Astrocyte (in vitro differentiated cells and primary cell): ENCODE measurements around the gene NEK10. TPM values are rescaled to one million over a fixed set of nuclear protein-coding genes. Genes with fewer than 3 reads are reported as not detected.

Source experiments
- DNase-seq: peaks from one replicate; pipeline ENCODE4 v3.0.0-alpha.2; 2010; ENCODE audit warnings: low read depth
- FAIRE-seq: peaks from 2 replicates; lab custom pipeline; 2011; peaks lifted over from hg19 to GRCh38; lab: Jason Lieb, UNC
- H2AFZ ChIP-seq: 2 replicates; pipeline ENCODE4 v1.6.0; 2012; ENCODE audit warnings: low read depth, low read length, inconsistent platforms
- H3K27ac ChIP-seq: 2 replicates; pipeline ENCODE4 v1.5.1; 2011; ENCODE audit warnings: low read depth, low read length, inconsistent platforms
- H3K27me3 ChIP-seq: 2 replicates; pipeline ENCODE4 v1.6.0; 2011; ENCODE audit warnings: low read length, inconsistent platforms; ENCODE audit not compliant: insufficient read depth
- H3K36me3 ChIP-seq: 2 replicates; pipeline ENCODE4 v1.5.1; 2011; ENCODE audit warnings: low read length, inconsistent platforms; ENCODE audit not compliant: insufficient read depth
- H3K4me1 ChIP-seq: 2 replicates; pipeline ENCODE4 v1.5.1; 2011; ENCODE audit warnings: low read length, inconsistent platforms; ENCODE audit not compliant: insufficient read depth
- H3K4me2 ChIP-seq: 2 replicates; pipeline ENCODE4 v1.6.0; 2012; ENCODE audit warnings: low read length, inconsistent platforms
- H3K4me3 ChIP-seq: 2 replicates; pipeline ENCODE4 v1.5.1; 2011; ENCODE audit warnings: low read depth, mild to moderate bottlenecking, low read length, inconsistent platforms; ENCODE audit not compliant: insufficient read depth
- H3K79me2 ChIP-seq: 2 replicates; pipeline ENCODE4 v1.6.0; 2012; ENCODE audit warnings: mild to moderate bottlenecking, low read length, inconsistent platforms; ENCODE audit not compliant: insufficient read depth
- H3K9ac ChIP-seq: 2 replicates; pipeline ENCODE4 v1.6.0; 2012; ENCODE audit warnings: mild to moderate bottlenecking, low read length, inconsistent platforms
- H3K9me3 ChIP-seq: 2 replicates; pipeline ENCODE4 v1.5.1; 2012; ENCODE audit warnings: low read depth, mild to moderate bottlenecking, low read length, inconsistent platforms; ENCODE audit not compliant: insufficient read depth
- H4K20me1 ChIP-seq: 2 replicates; pipeline ENCODE4 v1.6.0; 2012; ENCODE audit warnings: low read length, inconsistent platforms; ENCODE audit not compliant: insufficient read depth
- H3K27ac Mint-ChIP-seq: one replicate; pipeline ENCODE4 v1.8.0; 2021; ENCODE audit warnings: mild to moderate bottlenecking, mixed read lengths; ENCODE audit not compliant: unreplicated experiment
- H3K27me3 Mint-ChIP-seq: one replicate; pipeline ENCODE4 v1.8.0; 2021; ENCODE audit warnings: low read depth, mixed read lengths; ENCODE audit not compliant: unreplicated experiment
- H3K36me3 Mint-ChIP-seq: one replicate; pipeline ENCODE4 v1.8.0; 2021; ENCODE audit warnings: low read depth, mixed read lengths; ENCODE audit not compliant: unreplicated experiment
- H3K4me1 Mint-ChIP-seq: one replicate; pipeline ENCODE4 v1.8.0; 2021; ENCODE audit warnings: low read depth, mixed read lengths; ENCODE audit not compliant: unreplicated experiment
- H3K4me3 Mint-ChIP-seq: one replicate; pipeline ENCODE4 v1.8.0; 2021; ENCODE audit warnings: mild to moderate bottlenecking, moderate library complexity, mixed read lengths; ENCODE audit not compliant: unreplicated experiment
- H3K9me3 Mint-ChIP-seq: one replicate; pipeline ENCODE4 v1.8.0; 2021; ENCODE audit warnings: mild to moderate bottlenecking, mixed read lengths; ENCODE audit not compliant: unreplicated experiment
- CTCF ChIP-seq: IDR thresholded peaks from 2 replicates; pipeline ENCODE4 v1.5.1; 2011; ENCODE audit warnings: low read depth, mild to moderate bottlenecking, inconsistent platforms, low read length, moderate library complexity; ENCODE audit not compliant: insufficient read depth
- EZH2 ChIP-seq: IDR thresholded peaks from 2 replicates; pipeline ENCODE4 v1.6.1; 2012; ENCODE audit warnings: mild to moderate bottlenecking, low read length, inconsistent platforms; ENCODE audit not compliant: insufficient read depth
- total RNA-seq: library from RNA; stranded (reverse); gene quantifications from 2 replicates; pipeline ENCODE4 v1.2.1, GENCODE V29; 2021

Gene NEK10
- total RNA-seq, 1 donor from 2014 or later, result 3.2 TPM

GRCh38 chr3:27244374-27244773, 124.8 kb downstream of the NEK10 start:
- Histone ChIP-seq H3K9me3 (no peaks in the 10 kb centered on the region), H3K4me2 (no peak overlapping the region), H3K4me3 (no peak overlapping the region), H2AFZ (no peak overlapping the region), H4K20me1 (no peaks in the 10 kb centered on the region), H3K36me3 (no peaks in the 10 kb centered on the region), H3K27ac (no peak overlapping the region), H3K9ac (no peak overlapping the region), H3K4me1 (no peaks in the 10 kb centered on the region), H3K27me3 (no peaks in the 10 kb centered on the region), H3K79me2 (no peaks in the 10 kb centered on the region)
- FAIRE-seq, result no peak
- H3K9me3 Mint-ChIP-seq, result peaks cover 6% of the 10 kb centered on the region
- H3K4me1 Mint-ChIP-seq, result no peaks in the 10 kb centered on the region
- H3K4me3 Mint-ChIP-seq, result no peak overlapping the region
- H3K27ac Mint-ChIP-seq, result no peak overlapping the region
- H3K36me3 Mint-ChIP-seq, result peaks cover 2% of the 10 kb centered on the region
- no peak for DNase-seq
- no peaks in the 10 kb centered on the region for H3K27me3 Mint-ChIP-seq
- TF ChIP-seq CTCF (no peak), EZH2 (no peak)

- TF ChIP-seq EZH2 (no peak), CTCF (no peak)
- no peak overlapping the region for H3K4me3 Mint-ChIP-seq
- no peaks in the 10 kb centered on the region for H3K79me2 ChIP-seq
- H2AFZ ChIP-seq, result no peak overlapping the region
- FAIRE-seq, result no peak
- H3K27ac ChIP-seq, result no peak overlapping the region
- peaks cover 6% of the 10 kb centered on the region for H3K36me3 Mint-ChIP-seq
- no peaks in the 10 kb centered on the region for H4K20me1 ChIP-seq
- no peaks in the 10 kb centered on the region for H3K4me1 Mint-ChIP-seq
- DNase-seq, result no peak
- no peaks in the 10 kb centered on the region for H3K36me3 ChIP-seq
- H3K9ac ChIP-seq, result no peak overlapping the region
- H3K27ac Mint-ChIP-seq, result no peak overlapping the region
- H3K27me3 ChIP-seq, result no peaks in the 10 kb centered on the region
- peaks cover 17% of the 10 kb centered on the region for H3K9me3 Mint-ChIP-seq
- no peaks in the 10 kb centered on the region for H3K9me3 ChIP-seq
- H3K4me2 ChIP-seq, result no peak overlapping the region
- H3K27me3 Mint-ChIP-seq, result no peaks in the 10 kb centered on the region
- no peak overlapping the region for H3K4me3 ChIP-seq
- no peaks in the 10 kb centered on the region for H3K4me1 ChIP-seq
Measured at GRCh38 chr3:27239951-27240350, 129.2 kb downstream of the NEK10 start.

- Histone ChIP-seq H3K9me3 (no peaks in the 10 kb centered on the region), H3K27me3 (no peaks in the 10 kb centered on the region), H3K4me2 (no peak overlapping the region), H3K27ac (no peak overlapping the region), H3K79me2 (no peaks in the 10 kb centered on the region), H3K4me1 (no peaks in the 10 kb centered on the region), H3K4me3 (no peak overlapping the region), H3K9ac (no peak overlapping the region), H3K36me3 (no peaks in the 10 kb centered on the region), H2AFZ (no peak overlapping the region), H4K20me1 (no peaks in the 10 kb centered on the region)
- Mint-ChIP-seq H3K9me3 (peaks cover 9% of the 10 kb centered on the region), H3K4me3 (no peak overlapping the region), H3K27me3 (no peaks in the 10 kb centered on the region), H3K27ac (no peak overlapping the region), H3K4me1 (peaks cover 4% of the 10 kb centered on the region), H3K36me3 (peaks cover 6% of the 10 kb centered on the region)
- no peak for DNase-seq
- TF ChIP-seq EZH2 (no peak), CTCF (no peak)
- no peak for FAIRE-seq
Measured at GRCh38 chr3:27228805-27229204, 140.4 kb downstream of the NEK10 start.
